Hepatocyte (in vitro differentiated cells): ENCODE measurements around the gene TMEM165. TPM values are rescaled to one million over a fixed set of nuclear protein-coding genes. Genes with fewer than 3 reads are reported as not detected.

ENCODE experiments used
- DNase-seq: peaks from one replicate; pipeline ENCODE4 v3.0.0-alpha.2; 2016; ENCODE audit warnings: low spot score
- H2AFZ ChIP-seq: fragments of 200-600 bp; sonication (generic); 2 replicates; pipeline ENCODE4 v1.6.0; 2016; ENCODE audit warnings: antibody characterized with exemption, mild to moderate bottlenecking
- H3K27ac ChIP-seq: fragments of 200-600 bp; sonication (generic); 2 replicates; pipeline ENCODE4 v1.5.1; 2016; ENCODE audit warnings: mild to moderate bottlenecking
- H3K27me3 ChIP-seq: fragments of 200-600 bp; sonication (generic); 2 replicates; pipeline ENCODE4 v1.6.1; 2016
- H3K36me3 ChIP-seq: fragments of 200-600 bp; sonication (generic); replicated peaks from 2 replicates; pipeline ENCODE4 v1.5.1; 2016; ENCODE audit warnings: low read depth; ENCODE audit not compliant: insufficient read depth
- H3K4me1 ChIP-seq: fragments of 200-600 bp; sonication (generic); 2 replicates; pipeline ENCODE4 v1.5.1; 2016; ENCODE audit warnings: mild to moderate bottlenecking, moderate library complexity; ENCODE audit not compliant: insufficient read depth
- H3K4me2 ChIP-seq: fragments of 200-600 bp; sonication (generic); 2 replicates; pipeline ENCODE4 v1.6.0; 2016
- H3K4me3 ChIP-seq: fragments of 200-600 bp; sonication (generic); 2 replicates; pipeline ENCODE4 v1.5.1; 2016; ENCODE audit warnings: mild to moderate bottlenecking
- H3K79me2 ChIP-seq: fragments of 200-600 bp; sonication (generic); 2 replicates; pipeline ENCODE4 v1.6.0; 2017; ENCODE audit warnings: mild to moderate bottlenecking
- H3K9me2 ChIP-seq: fragments of 200-600 bp; sonication (generic); replicated peaks from 2 replicates; pipeline ENCODE4 v1.6.0; 2017; ENCODE audit warnings: mild to moderate bottlenecking; ENCODE audit not compliant: insufficient read depth
- H3K9me3 ChIP-seq: fragments of 200-600 bp; sonication (generic); 2 replicates; pipeline ENCODE4 v1.5.1; 2016; ENCODE audit warnings: low read depth, mild to moderate bottlenecking
- H4K20me1 ChIP-seq: fragments of 200-600 bp; sonication (generic); 2 replicates; pipeline ENCODE4 v1.6.0; 2016; ENCODE audit warnings: mild to moderate bottlenecking; ENCODE audit not compliant: insufficient read depth, poor library complexity, severe bottlenecking
- EZH2 ChIP-seq: fragments of 200-600 bp; sonication (generic); IDR thresholded peaks from 2 replicates; pipeline ENCODE4 v1.6.1; 2016; ENCODE audit warnings: antibody characterized with exemption, mild to moderate bottlenecking, borderline replicate concordance
- EZH2phosphoT487 ChIP-seq: fragments of 200-600 bp; sonication (generic); IDR thresholded peaks from one replicate; pipeline ENCODE4 v1.6.1; 2018; ENCODE audit warnings: antibody characterized with exemption, mild to moderate bottlenecking, low read depth, moderate library complexity; ENCODE audit not compliant: unreplicated experiment, severe bottlenecking
- WGBS: methylation state at CpG from one replicate; pipeline ENCODE4 v1.1.6; 2016; ENCODE audit warnings: low lambda C conversion rate; ENCODE audit errors: missing lambda C conversion rate; 5-methylcytosine and 5-hydroxymethylcytosine counted together
- polyA plus RNA-seq: library from polyadenylated mRNA; unstranded; fragments of >200 nt; fragmentation: Nextera tagmentation; extraction: Ambion mirVana; gene quantifications from 2 replicates; pipeline ENCODE4 v1.2.1, GENCODE V29; 2016
- total RNA-seq: library from RNA; depleted of rRNA; stranded (reverse); fragments of >200 nt; gene quantifications from 2 replicates; pipeline ENCODE4 v1.2.3, GENCODE V29; 2014
- TF ChIP-seq, protein P1 (sequence below): fragments of 200-600 bp; sonication (generic); IDR thresholded peaks from 2 replicates; pipeline ENCODE4 v1.5.1; 2016; ENCODE audit warnings: antibody characterized with exemption, mild to moderate bottlenecking; ENCODE audit not compliant: poor library complexity

Gene TMEM165
- total and polyA plus RNA-seq, 2 experiments from 2014 or later, result 152 to 160 TPM

- Histone ChIP-seq H2AFZ (no peak overlapping the region), H3K4me2 (no peak overlapping the region)
- WGBS, result 94% methylated on average over 2 of the region's 2 CpGs
Observed at GRCh38 chr4:55458611-55459010, 62.9 kb downstream of the TMEM165 start.

DNA sequence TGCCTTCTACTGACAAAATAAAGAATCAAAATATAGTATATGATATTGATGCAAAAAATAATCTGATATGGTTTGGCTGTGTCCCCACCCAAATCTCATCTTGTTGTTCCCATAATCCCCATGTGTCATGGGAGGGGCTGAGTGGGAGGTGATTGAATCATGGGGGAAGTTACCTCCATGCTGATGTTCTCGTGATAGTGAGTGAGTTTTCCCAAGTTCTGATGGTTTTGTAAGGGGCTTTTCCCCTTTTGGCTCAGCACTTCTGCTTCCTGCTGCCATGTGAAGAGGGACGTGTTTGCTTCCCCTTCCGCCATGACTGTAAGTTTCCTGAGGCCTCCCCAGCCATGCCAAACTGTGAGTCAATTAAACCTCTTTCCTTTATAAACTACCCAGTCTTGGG, 70.2 kb downstream of the TMEM165 start:
- Histone ChIP-seq H4K20me1 (no peaks in the 10 kb centered on the region), H3K79me2 (no peaks in the 10 kb centered on the region), H3K4me2 (no peak overlapping the region), H3K9me3 (no peaks in the 10 kb centered on the region), H3K36me3 (no peaks in the 10 kb centered on the region), H3K4me1 (no peaks in the 10 kb centered on the region), H3K9me2 (no peaks in the 10 kb centered on the region), H3K27me3 (no peaks in the 10 kb centered on the region), H3K4me3 (no peak overlapping the region), H3K27ac (no peak overlapping the region), H2AFZ (no peak overlapping the region)
- no peak for TF ChIP-seq EZH2
- no peak for TF ChIP-seq EZH2phosphoT487
- TF ChIP-seq, protein P1, sequence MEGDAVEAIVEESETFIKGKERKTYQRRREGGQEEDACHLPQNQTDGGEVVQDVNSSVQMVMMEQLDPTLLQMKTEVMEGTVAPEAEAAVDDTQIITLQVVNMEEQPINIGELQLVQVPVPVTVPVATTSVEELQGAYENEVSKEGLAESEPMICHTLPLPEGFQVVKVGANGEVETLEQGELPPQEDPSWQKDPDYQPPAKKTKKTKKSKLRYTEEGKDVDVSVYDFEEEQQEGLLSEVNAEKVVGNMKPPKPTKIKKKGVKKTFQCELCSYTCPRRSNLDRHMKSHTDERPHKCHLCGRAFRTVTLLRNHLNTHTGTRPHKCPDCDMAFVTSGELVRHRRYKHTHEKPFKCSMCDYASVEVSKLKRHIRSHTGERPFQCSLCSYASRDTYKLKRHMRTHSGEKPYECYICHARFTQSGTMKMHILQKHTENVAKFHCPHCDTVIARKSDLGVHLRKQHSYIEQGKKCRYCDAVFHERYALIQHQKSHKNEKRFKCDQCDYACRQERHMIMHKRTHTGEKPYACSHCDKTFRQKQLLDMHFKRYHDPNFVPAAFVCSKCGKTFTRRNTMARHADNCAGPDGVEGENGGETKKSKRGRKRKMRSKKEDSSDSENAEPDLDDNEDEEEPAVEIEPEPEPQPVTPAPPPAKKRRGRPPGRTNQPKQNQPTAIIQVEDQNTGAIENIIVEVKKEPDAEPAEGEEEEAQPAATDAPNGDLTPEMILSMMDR, result no peak
- WGBS, result 96% methylated on average over 3 of the region's 3 CpGs
- no peak for DNase-seq

More at GRCh38 chr4:55458611-55459010, 62.9 kb downstream of the TMEM165 start:
- H3K27me3 ChIP-seq, result no peaks in the 10 kb centered on the region
- H3K36me3 ChIP-seq, result no peaks in the 10 kb centered on the region
- H3K27ac ChIP-seq, result no peak overlapping the region
- H3K9me3 ChIP-seq, result no peaks in the 10 kb centered on the region
- H3K9me2 ChIP-seq, result no peaks in the 10 kb centered on the region
- no peaks in the 10 kb centered on the region for H3K79me2 ChIP-seq
- no peak overlapping the region for H3K4me3 ChIP-seq
- TF ChIP-seq EZH2phosphoT487 (no peak), EZH2 (no peak)
- TF ChIP-seq, protein P1, result no peak
- no peak for DNase-seq
- no peaks in the 10 kb centered on the region for H4K20me1 ChIP-seq
- no peaks in the 10 kb centered on the region for H3K4me1 ChIP-seq

GRCh38 chr4:55468724-55469123, 73.0 kb downstream of the TMEM165 start:
- DNase-seq, result no peak
- no peaks in the 10 kb centered on the region for H3K4me1 ChIP-seq
- no peak overlapping the region for H3K27ac ChIP-seq
- no peaks in the 10 kb centered on the region for H3K79me2 ChIP-seq
- H2AFZ ChIP-seq, result no peak overlapping the region
- no peaks in the 10 kb centered on the region for H3K27me3 ChIP-seq
- H3K36me3 ChIP-seq, result no peaks in the 10 kb centered on the region
- no peaks in the 10 kb centered on the region for H3K9me3 ChIP-seq
- no peaks in the 10 kb centered on the region for H3K9me2 ChIP-seq
- no peaks in the 10 kb centered on the region for H4K20me1 ChIP-seq
- H3K4me2 ChIP-seq, result no peak overlapping the region
- no peak overlapping the region for H3K4me3 ChIP-seq
- TF ChIP-seq EZH2phosphoT487 (no peak), EZH2 (no peak)
- TF ChIP-seq, protein P1, result no peak
- 77% methylated on average over 2 of the region's 2 CpGs for WGBS

- H2AFZ ChIP-seq, result no peak overlapping the region
- no peaks in the 10 kb centered on the region for H3K79me2 ChIP-seq
- no peaks in the 10 kb centered on the region for H3K9me2 ChIP-seq
Observed at GRCh38 chr4:55469979-55470378, 74.2 kb downstream of the TMEM165 start.

More at GRCh38 chr4:55469979-55470378, 74.2 kb downstream of the TMEM165 start:
- Histone ChIP-seq H3K4me1 (no peaks in the 10 kb centered on the region), H3K4me3 (no peak overlapping the region), H3K9me3 (no peaks in the 10 kb centered on the region), H3K27me3 (no peaks in the 10 kb centered on the region), H3K27ac (no peak overlapping the region), H3K4me2 (no peak overlapping the region), H3K36me3 (no peaks in the 10 kb centered on the region), H4K20me1 (no peaks in the 10 kb centered on the region)
- TF ChIP-seq EZH2, result no peak
- TF ChIP-seq EZH2phosphoT487, result no peak
- TF ChIP-seq, protein P1, result no peak
- no peak for DNase-seq
- WGBS, result 100% methylated on average over 1 of the region's 1 CpG
